ENCODE data around the gene ALS2CL. TPM values are rescaled to one million over a fixed set of nuclear protein-coding genes. Genes with fewer than 3 reads are reported as not detected.
A peak's percentile ranks its signal among the peaks of the same experiment; 100 is the strongest.

The ALS2CL gene
- total RNA-seq, 1 experiment from 2014 or later, result 16.4 TPM

- no peaks in the 10 kb centered on the region for H3K79me2 ChIP-seq (ENCODE audit: insufficient read depth, low read length)
- no peaks in the 10 kb centered on the region for H3K9me2 ChIP-seq (ENCODE audit: insufficient read depth)
- ChIA-PET POLR2A (no interaction called here), RAD21 (ENCODE audit: low non-redundant PET in 1 of 2, low total read pairs in 2 of 2, uncharacterized antibody in 2 of 2, unreplicated experiment in 2 of 2) (interaction anchor here in 1 of 2 experiments (0.5 kb wide), 1 partner anchor 198 kb away, joined by 4 read pairs; no protein-coding TSS in a partner anchor), CTCF (interaction anchor here (1.0 to 1.3 kb wide), 2 partner anchors 17 to 28 kb away, joined by 3 to 4 read pairs; no protein-coding TSS in a partner anchor)
- no peaks in the 10 kb centered on the region for H3K36me3 ChIP-seq (ENCODE audit: control insufficient read depth in 1 of 2, insufficient read depth in 2 of 2, low read length in 2 of 2)
- DNase-seq (ENCODE audit: low read depth, low spot score) (peak; percentile 73), ATAC-seq (peak; percentile 69)
- H2AFZ ChIP-seq (ENCODE audit: low read depth, low read length, poor library complexity, severe bottlenecking), result no peak overlapping the region
- no TSS peak for BruUV-seq (replicated peaks)
- no peaks in the 10 kb centered on the region for H4K20me1 ChIP-seq (ENCODE audit: insufficient read depth)
- peak overlapping the region; percentile 52 to 67 for H3K4me3 ChIP-seq (replicated peaks in 1 of 2; ENCODE audit: low read depth in 1 of 2, low read length in 2 of 2)
- intact Hi-C loops (cut with micrococcal nuclease), result no loop called here
- H3K27ac ChIP-seq (ENCODE audit: low read depth, low read length), result peak overlapping the region; percentile 79
- peak overlapping the region; percentile 75 for H3K9ac ChIP-seq (ENCODE audit: low read length)
- TF ChIP-seq EGR1 (IDR thresholded peaks at IDR 0.05; ENCODE audit: low read depth) (no peak), YY1 (IDR thresholded peaks at IDR 0.05; ENCODE audit: extremely low read depth, insufficient replicate concordance, low read depth, low read length) (peak; percentile 42), REST (IDR thresholded peaks at IDR 0.05; ENCODE audit: low read depth) (no peak), JUND (IDR thresholded peaks at IDR 0.05) (no peak), CTCF (IDR thresholded peaks at IDR 0.05 in 2 of 3, conservative IDR thresholded peaks at IDR 0.05 in 1 of 3; ENCODE audit: borderline replicate concordance in 1 of 3, insufficient read depth in 1 of 3, low read depth in 2 of 3, low read length in 2 of 3) (no peak), TCF7L2 (IDR thresholded peaks at IDR 0.05; ENCODE audit: borderline replicate concordance, extremely low read depth, insufficient read depth, insufficient read length) (peak; percentile 25), FOSL1 (IDR thresholded peaks at IDR 0.05; ENCODE audit: low read depth) (no peak), POLR2AphosphoS5 (IDR thresholded peaks at IDR 0.05; ENCODE audit: low read depth, low read length) (peak; percentile 72), CBX3 (IDR thresholded peaks at IDR 0.05; ENCODE audit: low read depth) (no peak), ZFX (IDR thresholded peaks at IDR 0.05) (no peak), ZNF274 (IDR thresholded peaks at IDR 0.05; ENCODE audit: low read depth, low read length) (no peak)
- H3K27me3 ChIP-seq (ENCODE audit: insufficient read depth, low read length), result no peaks in the 10 kb centered on the region
- H3K9me3 ChIP-seq (ENCODE audit: control insufficient read depth in 1 of 2, insufficient read depth in 1 of 2, low read depth in 1 of 2, low read length in 2 of 2), result no peaks in the 10 kb centered on the region
- peaks cover 31 to 68% of the 10 kb centered on the region in 2 experiments for H3K4me1 ChIP-seq (ENCODE audit: control insufficient read depth in 1 of 2, insufficient read depth in 2 of 2, low read length in 2 of 2)
- peak overlapping the region; percentile 97 for H3K4me2 ChIP-seq (ENCODE audit: low read length)
These were observed 901 bp downstream of the ALS2CL start for GRCh38 chr3:46692566-46692990.

Data from HCT116 (cell line).